G401 (cell line): ENCODE results near the gene PAAF1. TPM values are rescaled to one million over a fixed set of nuclear protein-coding genes. Genes with fewer than 3 reads are reported as not detected.
"Not testable (repeated sequence)": the region's sequence is repeated elsewhere in the genome, so short reads cannot be mapped to it uniquely, and the experiment has no call there.

ENCODE experiments used
- DNase-seq: peaks from one replicate; pipeline ENCODE4 v3.0.0-alpha.2; 2015; ENCODE audit warnings: low spot score
- in situ Hi-C: cut with HindIII; loops from 2 replicates; pipeline ENCODE4 v1.10.0; 2016; ENCODE audit warnings: low sequenced_read_pairs, mixed read lengths
- total RNA-seq: library from RNA; depleted of rRNA; stranded (reverse); fragments of >200 nt; shearing (Covaris generic); gene quantifications from 2 replicates; pipeline ENCODE4 v1.2.3, GENCODE V29; 2014

Gene PAAF1
- total RNA-seq, 1 experiment from 2014 or later = 16.6 TPM

DNA sequence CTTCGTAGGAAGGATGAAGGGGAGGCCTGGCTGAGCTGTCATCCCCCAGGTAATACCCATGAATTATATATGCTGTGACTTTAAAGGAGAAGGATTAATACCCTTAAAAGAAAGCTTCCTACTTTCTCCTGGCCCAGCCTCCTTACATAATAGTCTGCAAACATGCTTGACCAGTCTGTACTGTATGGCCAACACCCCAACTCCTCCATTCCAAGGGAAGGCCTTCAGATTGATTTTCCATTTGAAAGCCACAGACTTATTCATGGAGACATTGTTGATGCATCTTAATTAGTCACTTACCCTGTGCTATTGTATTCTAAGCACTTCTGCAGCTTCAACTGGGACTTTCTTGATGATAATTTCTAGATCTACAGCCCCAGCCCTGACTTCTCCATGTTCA lies 2.0 kb downstream of the PAAF1 start:
- in situ Hi-C loops = no loop called here
- DNase-seq = no peak

DNA sequence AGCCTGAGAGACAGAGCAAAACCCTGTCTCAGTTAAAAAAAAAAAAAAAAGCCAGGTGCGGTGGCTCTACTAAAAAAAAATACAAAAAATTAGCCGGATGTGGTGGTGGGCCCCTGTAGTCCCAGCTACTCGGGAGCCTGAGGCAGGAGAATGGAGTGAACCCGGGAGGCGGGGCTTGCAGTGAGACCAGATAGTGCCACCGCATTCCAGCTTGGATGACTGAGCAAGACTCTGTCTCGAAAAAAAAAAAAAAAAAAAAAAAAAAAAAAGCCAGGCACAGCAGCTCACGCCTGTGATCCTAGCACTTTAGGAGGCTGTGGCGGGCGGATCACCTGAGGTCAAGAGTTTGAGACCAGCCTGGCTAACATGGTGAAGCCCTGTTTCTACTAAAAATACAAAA lies 3.6 kb downstream of the PAAF1 start:
- DNase-seq = not testable (repeated sequence)

DNA sequence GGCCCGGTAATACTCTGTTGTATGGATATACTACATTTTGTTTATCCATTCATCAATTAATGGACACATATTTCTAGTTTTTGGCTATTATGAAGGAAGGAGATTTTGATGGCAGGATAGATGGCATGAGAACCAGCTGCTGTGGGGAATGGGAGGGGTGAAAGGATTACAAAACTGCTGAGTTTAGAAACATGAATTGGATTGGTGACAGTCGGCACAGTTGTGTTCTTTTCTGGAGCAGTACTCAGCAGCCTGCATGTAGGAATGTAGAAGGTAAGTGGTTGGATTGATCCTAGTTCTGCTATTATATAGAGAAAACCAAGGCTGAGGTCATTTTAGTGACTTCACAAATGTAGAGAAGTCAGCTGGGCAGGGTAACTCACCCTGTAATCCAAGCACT lies 7.1 kb downstream of the PAAF1 start:
- in situ Hi-C loops = no loop called here
- DNase-seq = no peak

More for the DNA sequence above, 3.6 kb downstream of the PAAF1 start:
- in situ Hi-C loops = not testable (repeated sequence)

DNA sequence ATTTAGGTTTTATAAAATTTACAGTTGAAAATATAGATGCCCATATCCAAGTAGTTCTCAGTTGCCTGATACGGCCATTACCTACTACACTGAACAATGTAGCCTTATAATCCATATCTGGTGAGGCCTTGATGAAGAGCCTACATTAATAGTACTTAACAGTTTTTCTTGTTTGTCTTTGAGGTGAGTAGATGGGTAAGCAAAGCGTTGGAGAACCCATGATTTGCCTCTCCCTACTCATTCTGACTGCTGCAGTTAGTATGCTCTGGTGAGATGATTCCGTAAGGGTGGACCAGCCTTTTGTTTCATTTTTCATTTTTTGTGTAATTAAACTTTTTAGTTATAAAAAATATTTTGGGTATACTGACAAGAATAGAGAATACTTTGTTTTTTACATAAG lies 11.4 kb downstream of the PAAF1 start:
- no peak for DNase-seq
- in situ Hi-C loops = no loop called here

DNA sequence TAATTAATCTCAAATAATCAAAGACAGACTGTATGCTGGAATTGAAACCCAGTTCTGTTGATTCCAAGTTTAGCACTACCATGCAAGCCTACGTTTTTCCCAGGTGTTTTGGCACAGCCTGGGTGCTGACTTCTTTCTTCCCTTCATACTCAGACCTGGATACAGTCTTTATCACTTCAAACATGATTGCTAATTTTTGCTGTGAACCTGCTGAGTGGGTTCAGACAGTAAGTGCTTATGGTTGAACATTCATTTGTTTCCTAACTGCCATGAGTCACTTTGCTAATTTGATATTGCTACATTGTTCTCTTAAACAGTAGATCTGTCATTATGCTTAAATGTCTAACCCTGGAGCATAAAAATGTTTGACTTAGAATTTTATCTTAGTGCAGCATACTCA lies 12.2 kb downstream of the PAAF1 start:
- DNase-seq = no peak
- in situ Hi-C loops = no loop called here

DNA sequence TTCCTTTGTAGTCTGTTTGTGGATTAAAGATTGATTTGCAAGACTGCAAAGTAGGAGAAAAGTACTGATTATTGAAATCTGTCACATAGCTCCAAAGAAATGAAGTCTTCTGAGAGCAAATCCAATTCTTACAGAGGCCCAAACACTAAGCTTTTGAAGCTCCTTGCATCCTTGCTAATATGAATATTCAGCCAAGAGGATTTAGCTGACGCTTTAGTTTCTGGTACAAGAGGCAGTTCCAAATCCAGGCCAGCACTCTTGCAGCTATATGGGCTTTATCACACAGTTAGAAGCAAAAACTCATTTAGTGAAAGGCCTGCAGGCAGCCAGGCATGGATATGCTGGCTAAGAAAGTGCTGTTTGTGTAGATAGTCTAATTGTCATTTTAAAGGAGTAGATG lies 12.7 kb downstream of the PAAF1 start:
- in situ Hi-C loops = no loop called here
- DNase-seq = no peak

DNA sequence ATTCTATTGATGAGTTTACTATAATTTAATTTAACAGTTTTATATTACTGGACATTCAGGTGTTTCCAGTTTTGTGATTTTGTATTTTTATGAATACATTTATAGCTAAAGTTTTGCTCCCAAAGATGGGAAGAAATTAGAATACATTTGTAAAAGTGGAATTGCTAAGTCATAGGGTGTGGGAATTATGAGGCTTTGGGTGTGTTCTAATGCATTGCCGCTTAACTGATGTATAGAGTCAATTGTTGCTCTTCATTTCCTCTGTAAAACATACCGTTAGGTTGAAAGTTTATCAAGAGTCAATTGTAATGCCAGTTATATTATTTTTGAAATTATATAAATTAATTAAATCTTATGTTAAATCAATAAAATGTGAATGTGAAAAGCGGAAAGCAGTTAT lies 16.2 kb downstream of the PAAF1 start:
- DNase-seq = no peak
- in situ Hi-C loops = no loop called here

DNA sequence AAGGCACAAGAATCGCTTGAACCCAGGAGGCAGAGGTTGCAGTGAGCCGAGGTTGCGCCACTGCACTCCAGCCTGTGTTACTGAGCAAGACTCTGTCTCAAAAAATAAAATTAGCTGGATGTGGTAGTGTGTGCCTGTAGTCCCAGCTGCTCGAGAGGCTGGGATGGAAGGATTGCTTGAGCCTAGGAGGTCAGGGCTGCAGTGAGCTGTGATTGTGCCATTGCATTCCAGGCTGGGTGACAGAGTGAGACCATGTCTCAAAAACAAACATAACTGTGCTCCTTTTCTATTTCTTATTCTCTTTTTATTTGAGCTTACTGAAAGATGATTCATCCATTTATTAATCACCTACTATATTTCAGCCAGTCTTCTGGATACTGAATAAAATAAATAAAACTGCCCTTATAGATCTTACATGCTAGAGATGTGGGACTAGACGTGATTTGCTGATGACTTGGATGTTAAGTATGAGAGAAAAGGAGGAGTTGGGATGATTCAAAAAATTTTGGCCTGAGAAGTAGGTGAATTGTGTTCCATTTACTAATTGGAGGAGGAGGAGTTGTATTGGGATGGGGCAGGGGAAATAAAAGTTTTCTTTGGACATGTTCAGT lies 18.0 kb downstream of the PAAF1 start:
- in situ Hi-C loops = no loop called here
- DNase-seq = no peak

DNA sequence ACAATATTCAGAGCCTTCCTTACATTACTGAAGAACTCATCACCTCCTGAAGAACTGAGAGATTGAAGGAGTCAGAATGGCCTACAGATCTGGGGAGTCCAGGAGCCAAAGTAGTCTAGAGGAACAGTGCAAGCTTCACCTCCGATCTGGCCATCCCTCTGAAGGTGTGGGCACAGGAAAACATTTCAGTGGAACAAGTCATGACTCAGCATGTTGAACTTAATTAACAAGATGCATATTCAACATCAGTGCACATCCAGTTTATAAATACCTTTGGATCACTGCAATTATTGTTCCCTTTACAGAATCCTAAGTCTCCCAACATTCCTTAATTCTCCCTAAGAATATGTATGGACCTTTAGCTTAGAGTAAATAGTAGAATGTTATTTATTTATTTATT lies 25.5 kb downstream of the PAAF1 start:
- in situ Hi-C loops = no loop called here
- no peak for DNase-seq

DNA sequence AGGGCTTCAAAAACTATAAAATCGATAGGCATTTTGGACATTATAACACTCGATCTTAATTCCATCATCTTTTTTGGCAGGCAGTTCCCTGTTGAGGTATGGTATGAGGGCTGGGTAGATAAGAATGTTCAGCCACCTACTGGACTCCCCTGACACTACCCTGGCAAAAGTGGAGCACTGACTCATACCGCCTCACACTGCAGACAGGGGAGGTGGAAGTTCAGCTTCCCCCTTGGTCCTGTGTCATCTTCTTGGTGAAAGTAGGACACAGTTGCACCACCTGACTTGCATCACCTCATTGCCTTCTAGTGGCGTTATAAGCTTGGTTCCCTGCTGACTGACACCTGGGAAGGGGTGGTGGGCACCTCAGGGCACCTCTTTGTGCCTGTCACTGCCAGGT lies 30.4 kb downstream of the PAAF1 start:
- no peak for DNase-seq
- in situ Hi-C loops = no loop called here

DNA sequence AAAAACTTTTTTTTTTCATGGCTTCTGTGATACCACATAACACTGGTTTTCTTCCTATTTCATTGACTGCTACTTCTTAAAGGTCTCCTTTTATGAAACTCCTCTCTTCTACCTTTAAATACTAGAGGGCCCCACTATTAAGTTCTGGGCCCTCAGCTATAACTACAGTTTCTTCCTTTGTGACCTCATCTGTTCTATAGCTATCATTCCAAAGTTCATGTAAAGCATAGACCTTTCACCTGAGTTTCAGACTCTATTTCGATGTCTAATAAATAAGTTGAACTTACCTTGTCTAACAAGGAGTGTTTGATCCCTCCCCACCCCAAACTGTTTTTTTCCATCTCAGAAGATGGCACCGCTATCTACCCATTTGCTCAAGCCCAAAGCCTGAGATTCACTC lies 35.2 kb downstream of the PAAF1 start:
- DNase-seq = no peak
- in situ Hi-C loops = no loop called here

DNA sequence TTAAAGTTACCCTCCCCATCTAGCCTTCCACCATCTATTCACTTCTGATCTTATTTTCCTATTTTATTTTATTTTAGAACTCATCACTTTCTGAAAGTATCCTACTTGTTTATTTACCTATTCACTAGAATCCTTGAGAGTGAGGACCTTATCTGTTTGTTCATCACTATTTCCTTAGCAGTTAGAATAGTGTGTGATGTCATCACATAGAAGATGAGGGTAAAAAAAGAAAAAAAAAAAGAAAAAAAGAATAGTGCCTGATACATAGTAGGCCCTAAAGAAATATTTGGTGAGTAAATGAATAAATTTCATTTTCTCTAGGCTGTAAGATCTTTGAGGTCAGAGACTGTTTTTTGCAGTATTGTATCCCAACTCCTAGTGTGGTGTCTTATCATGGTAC lies 36.7 kb downstream of the PAAF1 start:
- DNase-seq = no peak
- in situ Hi-C loops = no loop called here

DNA sequence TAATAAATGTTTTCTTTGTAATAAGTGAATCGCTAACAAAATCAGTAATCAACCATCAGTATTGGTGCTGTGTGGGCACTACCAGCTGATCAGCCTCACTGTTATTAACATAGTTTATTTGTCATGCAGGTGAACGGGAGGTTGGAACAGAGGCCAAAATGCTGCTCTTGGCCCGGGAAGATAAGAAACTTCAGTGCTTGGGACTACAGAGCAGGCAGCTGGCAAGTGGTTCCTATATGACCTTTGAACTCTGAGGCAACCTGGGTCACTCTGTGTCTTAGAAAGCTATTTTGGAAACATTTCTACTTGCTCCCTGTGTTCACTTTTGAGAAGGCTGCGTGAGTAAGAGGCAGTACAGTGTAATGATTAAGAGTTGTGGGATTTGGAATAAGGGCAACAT lies 37.5 kb downstream of the PAAF1 start:
- in situ Hi-C loops = no loop called here
- no peak for DNase-seq

DNA sequence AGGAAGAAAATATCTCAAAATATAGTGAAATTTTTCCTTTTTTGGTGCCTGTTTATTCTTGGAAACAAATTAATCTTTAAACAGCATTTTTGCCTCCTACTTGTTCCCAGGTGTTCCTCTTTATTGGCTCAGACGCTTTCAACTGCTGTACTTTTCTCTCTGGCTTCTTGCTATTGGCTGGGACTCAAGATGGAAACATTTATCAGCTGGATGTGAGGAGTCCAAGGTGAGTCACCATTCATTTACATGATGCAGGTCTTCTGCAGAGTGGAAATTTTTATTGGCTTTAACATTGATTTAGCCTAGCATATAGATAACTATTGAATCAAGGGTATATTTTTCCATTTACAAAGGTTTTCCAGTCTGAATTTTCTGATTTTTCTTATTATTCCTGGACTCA lies 39.6 kb downstream of the PAAF1 start:
- in situ Hi-C loops = no loop called here
- no peak for DNase-seq

DNA sequence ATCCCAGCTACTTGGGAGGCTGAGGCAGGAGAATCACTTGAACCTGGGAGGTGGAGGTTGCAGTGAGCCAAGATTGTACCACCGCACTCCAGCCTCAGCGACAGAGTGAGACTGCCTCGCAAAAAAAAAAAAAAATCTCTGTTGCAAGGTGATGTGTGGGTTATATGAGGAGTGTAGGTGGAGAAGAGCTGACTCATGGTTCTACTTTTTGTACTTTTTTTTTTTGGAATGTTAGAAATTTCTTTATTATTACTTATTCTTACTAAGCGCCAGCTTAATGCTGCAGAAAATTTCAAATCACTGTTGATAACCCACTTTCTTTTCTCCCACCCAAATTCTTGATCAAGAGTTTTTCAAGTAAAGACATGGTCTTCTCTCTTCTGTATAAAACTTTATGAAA lies 44.4 kb downstream of the PAAF1 start:
- no peak for DNase-seq
- in situ Hi-C loops = no loop called here

DNA sequence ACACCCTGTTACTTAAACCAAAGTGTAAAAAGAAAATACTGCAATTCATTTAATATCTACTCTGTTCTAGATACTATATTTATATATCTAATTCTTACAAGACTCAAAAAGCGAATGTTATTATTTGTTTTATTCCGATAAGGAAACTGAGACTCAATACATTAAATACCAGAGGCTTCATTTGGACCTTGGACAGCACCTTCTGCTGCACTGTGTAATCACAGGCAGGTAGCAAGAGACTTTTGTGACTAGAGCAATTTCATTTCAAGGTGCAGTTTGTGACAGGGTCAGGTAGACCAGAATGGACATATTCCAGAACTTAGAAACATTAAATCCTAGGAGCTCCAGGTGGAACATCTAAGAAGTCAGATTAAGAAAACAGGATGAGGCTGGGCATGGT lies 52.6 kb downstream of the PAAF1 start:
- no peak for DNase-seq
- in situ Hi-C loops = no loop called here

DNA sequence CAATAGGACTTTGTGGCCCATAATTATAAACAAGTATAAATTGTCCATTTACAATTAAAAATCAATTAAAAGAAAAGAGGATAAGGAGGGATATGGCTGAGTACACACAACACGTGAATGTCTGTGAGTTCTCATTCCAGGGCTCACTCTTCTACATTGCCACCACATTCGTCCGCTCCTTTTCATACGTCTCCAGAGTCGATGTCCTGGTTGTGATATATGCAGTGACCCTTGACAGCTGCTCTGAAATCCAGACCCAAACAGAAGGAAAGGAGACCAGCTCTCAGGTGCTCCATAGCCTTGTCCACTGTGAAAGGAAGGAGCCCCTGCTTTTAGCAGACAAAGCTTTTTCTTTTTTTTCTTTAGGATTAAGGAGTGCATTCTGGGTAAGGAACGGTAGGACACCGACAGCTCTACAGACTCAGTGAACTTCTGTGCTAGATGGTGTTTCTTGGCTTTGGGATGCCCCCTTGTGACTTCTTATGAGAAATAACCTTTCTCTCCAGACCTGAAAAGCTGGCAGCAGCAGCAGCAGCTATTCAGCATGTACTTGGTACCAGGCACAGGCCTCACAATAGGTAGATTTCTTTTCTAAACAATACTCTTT lies 54.3 kb downstream of the PAAF1 start:
- DNase-seq = peak; percentile 71
- in situ Hi-C loops = no loop called here

DNA sequence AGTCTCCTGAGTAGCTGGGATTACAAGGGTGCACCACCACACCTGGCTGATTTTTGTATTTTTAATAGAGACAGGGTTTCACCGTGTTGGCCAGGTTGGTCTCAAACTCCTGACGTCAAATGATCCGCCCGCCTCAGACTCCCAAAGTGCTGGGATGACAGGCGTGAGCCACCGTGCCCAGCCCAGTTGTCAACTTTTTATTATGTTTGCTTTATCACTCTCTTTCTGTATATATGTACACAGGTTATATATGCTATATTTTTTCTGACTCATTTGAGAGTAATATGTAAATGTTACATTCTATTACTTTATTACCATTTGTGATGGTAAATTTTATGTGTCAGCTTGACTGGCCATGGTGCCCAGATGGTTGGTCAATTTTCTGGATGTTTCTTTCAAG lies 55.2 kb downstream of the PAAF1 start:
- in situ Hi-C loops = no loop called here
- no peak for DNase-seq

DNA sequence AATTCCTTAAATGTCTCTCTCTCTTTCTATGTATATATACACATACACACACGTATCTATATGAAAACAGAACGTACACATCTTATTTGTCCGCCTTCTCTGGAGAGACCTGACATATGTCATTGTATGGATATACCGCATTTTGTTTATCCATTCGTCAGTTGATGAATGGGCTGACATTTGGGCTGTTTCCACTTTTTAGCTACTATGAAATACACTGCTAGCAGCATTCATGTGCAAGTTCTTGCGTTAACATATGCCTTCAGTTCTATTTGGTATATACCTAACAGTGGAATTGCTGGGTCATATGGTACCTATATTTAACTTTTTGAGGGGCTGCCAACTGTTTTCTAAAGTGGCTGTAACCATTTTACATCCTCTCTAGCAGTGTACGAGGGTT lies 56.0 kb downstream of the PAAF1 start:
- in situ Hi-C loops = no loop called here
- no peak for DNase-seq

DNA sequence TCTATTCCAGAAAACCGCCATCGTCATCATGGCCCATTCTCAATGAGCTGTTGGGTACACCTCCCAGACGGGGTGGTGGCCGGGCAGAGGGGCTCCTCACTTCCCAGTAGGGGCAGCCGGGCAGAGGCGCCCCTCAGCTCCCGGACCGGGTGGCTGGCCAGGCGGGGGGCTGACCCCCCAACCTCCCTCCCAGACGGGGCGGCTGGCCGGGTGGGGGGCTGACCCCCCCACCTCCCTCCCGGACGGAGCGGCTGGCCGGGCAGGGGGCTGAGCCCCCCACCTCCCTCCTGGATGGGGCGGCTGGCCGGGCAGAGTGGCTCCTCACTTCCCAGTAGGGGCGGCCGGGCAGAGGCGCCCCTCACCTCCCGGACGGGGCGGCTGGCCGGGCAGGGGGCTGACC lies 59.2 kb downstream of the PAAF1 start:
- DNase-seq, in situ Hi-C loops: not testable (repeated sequence)

DNA sequence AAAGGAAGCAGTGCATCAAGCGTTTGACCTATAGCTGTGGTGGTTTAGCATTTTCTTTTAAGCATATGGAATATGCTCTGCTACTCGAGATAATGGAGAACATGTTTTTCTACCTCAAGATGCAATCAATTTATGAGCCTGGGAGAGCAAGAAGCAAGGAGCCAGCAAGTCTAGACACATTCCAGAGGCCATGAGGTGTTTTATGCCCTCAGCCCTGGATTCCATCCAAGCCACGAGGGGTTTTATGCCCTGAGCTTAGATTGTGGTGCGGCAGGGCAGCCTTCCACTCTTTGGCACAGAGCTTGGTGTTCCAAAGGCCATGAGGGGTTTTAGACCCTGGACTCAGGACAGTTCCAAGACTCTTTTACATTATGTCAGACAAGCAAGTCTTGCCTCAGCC lies 62.3 kb downstream of the PAAF1 start:
- no peak for DNase-seq
- in situ Hi-C loops = no loop called here
